Measurements from ENCODE around the gene B9D1.

DNA sequence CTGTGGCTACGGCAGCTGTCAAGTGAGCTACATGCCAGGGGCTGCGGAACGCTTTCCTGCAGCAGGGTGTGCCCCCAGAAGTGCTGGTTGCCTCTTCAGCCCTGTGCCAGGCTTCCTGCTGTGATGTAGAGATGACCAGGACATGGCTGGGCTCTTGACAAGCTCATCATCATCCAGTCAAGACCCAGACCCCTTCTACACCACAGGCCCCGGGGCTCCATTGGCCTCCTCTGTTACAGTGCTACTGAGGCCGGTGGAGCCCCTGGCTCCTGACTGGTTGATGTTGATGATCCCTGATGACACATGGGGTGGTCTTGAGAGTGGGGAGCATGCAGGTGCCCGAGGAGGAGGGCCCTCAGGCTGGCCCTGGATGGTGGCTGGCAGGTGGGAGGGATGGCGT is 50.1 kb downstream of the B9D1 start:
- no peak for TF ChIP-seq POLR2AphosphoS5 (IDR thresholded peaks at IDR 0.05; ENCODE audit: low read depth)
- TF ChIP-seq, protein P1, sequence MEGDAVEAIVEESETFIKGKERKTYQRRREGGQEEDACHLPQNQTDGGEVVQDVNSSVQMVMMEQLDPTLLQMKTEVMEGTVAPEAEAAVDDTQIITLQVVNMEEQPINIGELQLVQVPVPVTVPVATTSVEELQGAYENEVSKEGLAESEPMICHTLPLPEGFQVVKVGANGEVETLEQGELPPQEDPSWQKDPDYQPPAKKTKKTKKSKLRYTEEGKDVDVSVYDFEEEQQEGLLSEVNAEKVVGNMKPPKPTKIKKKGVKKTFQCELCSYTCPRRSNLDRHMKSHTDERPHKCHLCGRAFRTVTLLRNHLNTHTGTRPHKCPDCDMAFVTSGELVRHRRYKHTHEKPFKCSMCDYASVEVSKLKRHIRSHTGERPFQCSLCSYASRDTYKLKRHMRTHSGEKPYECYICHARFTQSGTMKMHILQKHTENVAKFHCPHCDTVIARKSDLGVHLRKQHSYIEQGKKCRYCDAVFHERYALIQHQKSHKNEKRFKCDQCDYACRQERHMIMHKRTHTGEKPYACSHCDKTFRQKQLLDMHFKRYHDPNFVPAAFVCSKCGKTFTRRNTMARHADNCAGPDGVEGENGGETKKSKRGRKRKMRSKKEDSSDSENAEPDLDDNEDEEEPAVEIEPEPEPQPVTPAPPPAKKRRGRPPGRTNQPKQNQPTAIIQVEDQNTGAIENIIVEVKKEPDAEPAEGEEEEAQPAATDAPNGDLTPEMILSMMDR (conservative IDR thresholded peaks at IDR 0.05; ENCODE audit: low read depth in 2 of 2), result no peak
- TF ChIP-seq REST (IDR thresholded peaks at IDR 0.05; ENCODE audit: unreplicated experiment), result no peak
- TF ChIP-seq NANOG (IDR thresholded peaks at IDR 0.05; ENCODE audit: borderline replicate concordance), result no peak
- TF ChIP-seq JUNB (IDR thresholded peaks at IDR 0.05; ENCODE audit: unreplicated experiment), result no peak
- no peak for TF ChIP-seq ZNF114 (CRISPR knock-in tag; IDR thresholded peaks at IDR 0.05)
- no peak for TF ChIP-seq EZH2phosphoT487 (IDR thresholded peaks at IDR 0.05; ENCODE audit: unreplicated experiment)
- no peak for TF ChIP-seq EZH2 (IDR thresholded peaks at IDR 0.05; ENCODE audit: low read depth, unreplicated experiment)
- TF ChIP-seq, protein P2, sequence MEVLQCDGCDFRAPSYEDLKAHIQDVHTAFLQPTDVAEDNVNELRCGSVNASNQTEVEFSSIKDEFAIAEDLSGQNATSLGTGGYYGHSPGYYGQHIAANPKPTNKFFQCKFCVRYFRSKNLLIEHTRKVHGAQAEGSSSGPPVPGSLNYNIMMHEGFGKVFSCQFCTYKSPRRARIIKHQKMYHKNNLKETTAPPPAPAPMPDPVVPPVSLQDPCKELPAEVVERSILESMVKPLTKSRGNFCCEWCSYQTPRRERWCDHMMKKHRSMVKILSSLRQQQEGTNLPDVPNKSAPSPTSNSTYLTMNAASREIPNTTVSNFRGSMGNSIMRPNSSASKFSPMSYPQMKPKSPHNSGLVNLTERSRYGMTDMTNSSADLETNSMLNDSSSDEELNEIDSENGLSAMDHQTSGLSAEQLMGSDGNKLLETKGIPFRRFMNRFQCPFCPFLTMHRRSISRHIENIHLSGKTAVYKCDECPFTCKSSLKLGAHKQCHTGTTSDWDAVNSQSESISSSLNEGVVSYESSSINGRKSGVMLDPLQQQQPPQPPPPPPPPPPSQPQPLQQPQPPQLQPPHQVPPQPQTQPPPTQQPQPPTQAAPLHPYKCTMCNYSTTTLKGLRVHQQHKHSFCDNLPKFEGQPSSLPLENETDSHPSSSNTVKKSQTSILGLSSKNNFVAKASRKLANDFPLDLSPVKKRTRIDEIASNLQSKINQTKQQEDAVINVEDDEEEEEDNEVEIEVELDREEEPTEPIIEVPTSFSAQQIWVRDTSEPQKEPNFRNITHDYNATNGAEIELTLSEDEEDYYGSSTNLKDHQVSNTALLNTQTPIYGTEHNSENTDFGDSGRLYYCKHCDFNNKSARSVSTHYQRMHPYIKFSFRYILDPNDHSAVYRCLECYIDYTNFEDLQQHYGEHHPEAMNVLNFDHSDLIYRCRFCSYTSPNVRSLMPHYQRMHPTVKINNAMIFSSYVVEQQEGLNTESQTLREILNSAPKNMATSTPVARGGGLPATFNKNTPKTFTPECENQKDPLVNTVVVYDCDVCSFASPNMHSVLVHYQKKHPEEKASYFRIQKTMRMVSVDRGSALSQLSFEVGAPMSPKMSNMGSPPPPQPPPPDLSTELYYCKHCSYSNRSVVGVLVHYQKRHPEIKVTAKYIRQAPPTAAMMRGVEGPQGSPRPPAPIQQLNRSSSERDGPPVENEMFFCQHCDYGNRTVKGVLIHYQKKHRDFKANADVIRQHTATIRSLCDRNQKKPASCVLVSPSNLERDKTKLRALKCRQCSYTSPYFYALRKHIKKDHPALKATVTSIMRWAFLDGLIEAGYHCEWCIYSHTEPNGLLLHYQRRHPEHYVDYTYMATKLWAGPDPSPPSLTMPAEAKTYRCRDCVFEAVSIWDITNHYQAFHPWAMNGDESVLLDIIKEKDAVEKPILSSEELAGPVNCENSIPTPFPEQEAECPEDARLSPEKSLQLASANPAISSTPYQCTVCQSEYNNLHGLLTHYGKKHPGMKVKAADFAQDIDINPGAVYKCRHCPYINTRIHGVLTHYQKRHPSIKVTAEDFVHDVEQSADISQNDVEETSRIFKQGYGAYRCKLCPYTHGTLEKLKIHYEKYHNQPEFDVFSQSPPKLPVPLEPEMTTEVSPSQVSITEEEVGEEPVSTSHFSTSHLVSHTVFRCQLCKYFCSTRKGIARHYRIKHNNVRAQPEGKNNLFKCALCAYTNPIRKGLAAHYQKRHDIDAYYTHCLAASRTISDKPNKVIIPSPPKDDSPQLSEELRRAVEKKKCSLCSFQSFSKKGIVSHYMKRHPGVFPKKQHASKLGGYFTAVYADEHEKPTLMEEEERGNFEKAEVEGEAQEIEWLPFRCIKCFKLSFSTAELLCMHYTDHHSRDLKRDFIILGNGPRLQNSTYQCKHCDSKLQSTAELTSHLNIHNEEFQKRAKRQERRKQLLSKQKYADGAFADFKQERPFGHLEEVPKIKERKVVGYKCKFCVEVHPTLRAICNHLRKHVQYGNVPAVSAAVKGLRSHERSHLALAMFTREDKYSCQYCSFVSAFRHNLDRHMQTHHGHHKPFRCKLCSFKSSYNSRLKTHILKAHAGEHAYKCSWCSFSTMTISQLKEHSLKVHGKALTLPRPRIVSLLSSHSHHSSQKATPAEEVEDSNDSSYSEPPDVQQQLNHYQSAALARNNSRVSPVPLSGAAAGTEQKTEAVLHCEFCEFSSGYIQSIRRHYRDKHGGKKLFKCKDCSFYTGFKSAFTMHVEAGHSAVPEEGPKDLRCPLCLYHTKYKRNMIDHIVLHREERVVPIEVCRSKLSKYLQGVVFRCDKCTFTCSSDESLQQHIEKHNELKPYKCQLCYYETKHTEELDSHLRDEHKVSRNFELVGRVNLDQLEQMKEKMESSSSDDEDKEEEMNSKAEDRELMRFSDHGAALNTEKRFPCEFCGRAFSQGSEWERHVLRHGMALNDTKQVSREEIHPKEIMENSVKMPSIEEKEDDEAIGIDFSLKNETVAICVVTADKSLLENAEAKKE (CRISPR knock-in tag; IDR thresholded peaks at IDR 0.05), result no peak
